Measurements from ENCODE around the gene CD40LG. TPM values are rescaled to one million over a fixed set of nuclear protein-coding genes. Genes with fewer than 3 reads are reported as not detected.

Gene CD40LG
- total RNA-seq, 2 donors from 2014 or later, result 0.41 TPM; not detected in 1

- no peak for DNase-seq
- intact Hi-C loops (cut with DNase I), result no loop called here
These were observed 4.7 kb upstream of the CD40LG start for GRCh38 chrX:136643243-136643642.

GRCh38 chrX:136646602-136647239, 1.2 kb upstream of the CD40LG start:
- intact Hi-C loops (cut with DNase I), result no loop called here
- DNase-seq (no peak), ATAC-seq (peak in 1 of 2 donors; percentile 27)

More at GRCh38 chrX:136643243-136643642, 4.7 kb upstream of the CD40LG start:
- no peak for ATAC-seq

GRCh38 chrX:136650811-136651210, 2.9 kb downstream of the CD40LG start:
- DNase-seq, result no peak
- intact Hi-C loops (cut with DNase I), result no loop called here
- no peak for ATAC-seq

GRCh38 chrX:136652822-136653723, 5.1 kb downstream of the CD40LG start:
- no peak for DNase-seq
- ATAC-seq, result peak in 1 of 2 donors; percentile 57

GRCh38 chrX:136656361-136656964, 8.5 kb downstream of the CD40LG start:
- no peak for DNase-seq
- intact Hi-C loops (cut with DNase I), result no loop called here
- no peak for ATAC-seq

More at GRCh38 chrX:136652822-136653723, 5.1 kb downstream of the CD40LG start:
- intact Hi-C loops (cut with DNase I), result no loop called here

- DNase-seq, result no peak
- ATAC-seq, result no peak
- intact Hi-C loops (cut with DNase I), result no loop called here
These were observed 10.2 kb downstream of the CD40LG start for GRCh38 chrX:136658151-136658550.

- DNase-seq (no peak), ATAC-seq (no peak)
- intact Hi-C loops (cut with DNase I), result no loop called here
These were observed 11.2 kb downstream of the CD40LG start for GRCh38 chrX:136659174-136659573.

GRCh38 chrX:136660896-136661295, 12.9 kb downstream of the CD40LG start:
- ATAC-seq (no peak), DNase-seq (no peak)
- intact Hi-C loops (cut with DNase I), result no loop called here

GRCh38 chrX:136662104-136662503, 14.1 kb downstream of the CD40LG start:
- no peak for DNase-seq
- ATAC-seq, result no peak
- intact Hi-C loops (cut with DNase I), result no loop called here

GRCh38 chrX:136662976-136663375, 15.0 kb downstream of the CD40LG start:
- DNase-seq (no peak), ATAC-seq (no peak)
- intact Hi-C loops (cut with DNase I), result no loop called here

- intact Hi-C loops (cut with DNase I), result no loop called here
- DNase-seq, result no peak
- no peak for ATAC-seq
These were observed 17.4 kb downstream of the CD40LG start for GRCh38 chrX:136665258-136665900.

GRCh38 chrX:136666088-136666487, 18.1 kb downstream of the CD40LG start:
- DNase-seq (no peak), ATAC-seq (no peak)
- intact Hi-C loops (cut with DNase I), result no loop called here

- DNase-seq, result no peak
- ATAC-seq, result no peak
- intact Hi-C loops (cut with DNase I), result no loop called here
These were observed 19.6 kb downstream of the CD40LG start for GRCh38 chrX:136667446-136668168.

GRCh38 chrX:136671006-136671610, 23.1 kb downstream of the CD40LG start:
- ATAC-seq (no peak), DNase-seq (no peak)
- intact Hi-C loops (cut with DNase I), result no loop called here

- DNase-seq, result no peak
- intact Hi-C loops (cut with DNase I), result no loop called here
- no peak for ATAC-seq
These were observed 26.5 kb downstream of the CD40LG start for GRCh38 chrX:136674270-136674985.

- no peak for DNase-seq
- no peak for ATAC-seq
- intact Hi-C loops (cut with DNase I), result no loop called here
These were observed 31.6 kb downstream of the CD40LG start for GRCh38 chrX:136679531-136679930.

- DNase-seq (no peak), ATAC-seq (no peak)
- intact Hi-C loops (cut with DNase I), result no loop called here
These were observed 36.2 kb downstream of the CD40LG start for GRCh38 chrX:136684120-136684519.

GRCh38 chrX:136687457-136687856, 39.5 kb downstream of the CD40LG start:
- ATAC-seq (no peak), DNase-seq (no peak)
- intact Hi-C loops (cut with DNase I), result no loop called here
